ENCODE measurements around the gene L2HGDH.

GRCh38 chr14:50231475-50232275, 80.4 kb downstream of the L2HGDH start, which contains the start of gene SOS2:
- TF ChIP-seq, protein P1, sequence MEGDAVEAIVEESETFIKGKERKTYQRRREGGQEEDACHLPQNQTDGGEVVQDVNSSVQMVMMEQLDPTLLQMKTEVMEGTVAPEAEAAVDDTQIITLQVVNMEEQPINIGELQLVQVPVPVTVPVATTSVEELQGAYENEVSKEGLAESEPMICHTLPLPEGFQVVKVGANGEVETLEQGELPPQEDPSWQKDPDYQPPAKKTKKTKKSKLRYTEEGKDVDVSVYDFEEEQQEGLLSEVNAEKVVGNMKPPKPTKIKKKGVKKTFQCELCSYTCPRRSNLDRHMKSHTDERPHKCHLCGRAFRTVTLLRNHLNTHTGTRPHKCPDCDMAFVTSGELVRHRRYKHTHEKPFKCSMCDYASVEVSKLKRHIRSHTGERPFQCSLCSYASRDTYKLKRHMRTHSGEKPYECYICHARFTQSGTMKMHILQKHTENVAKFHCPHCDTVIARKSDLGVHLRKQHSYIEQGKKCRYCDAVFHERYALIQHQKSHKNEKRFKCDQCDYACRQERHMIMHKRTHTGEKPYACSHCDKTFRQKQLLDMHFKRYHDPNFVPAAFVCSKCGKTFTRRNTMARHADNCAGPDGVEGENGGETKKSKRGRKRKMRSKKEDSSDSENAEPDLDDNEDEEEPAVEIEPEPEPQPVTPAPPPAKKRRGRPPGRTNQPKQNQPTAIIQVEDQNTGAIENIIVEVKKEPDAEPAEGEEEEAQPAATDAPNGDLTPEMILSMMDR (conservative IDR thresholded peaks at IDR 0.05; ENCODE audit: low read depth, low read length), result 0 out of 2 replicates have a peak, but pooled peaks have one; percentile 11
- TF ChIP-seq EZH2 (IDR thresholded peaks at IDR 0.05; ENCODE audit: low read length, unreplicated experiment) (no peak), EZH2phosphoT487 (IDR thresholded peaks at IDR 0.05; ENCODE audit: borderline replicate concordance, low read length) (no peak)

All from PC-3 (cell line).